M059J (cell line): ENCODE results near the gene OR2H2. TPM values are rescaled to one million over a fixed set of nuclear protein-coding genes. Genes with fewer than 3 reads are reported as not detected.
A peak's percentile ranks its signal among the peaks of the same experiment; 100 is the strongest.

ENCODE experiments used
- DNase-seq: peaks from one replicate; pipeline ENCODE4 v3.0.0-alpha.2; 2012; ENCODE audit warnings: low read depth
- total RNA-seq: library from RNA; depleted of rRNA; stranded (reverse); fragments of >200 nt; shearing (Covaris generic); gene quantifications from 2 replicates; pipeline ENCODE4 v1.2.3, GENCODE V29; 2014

OR2H2 gene
- total RNA-seq, 1 experiment from 2014 or later, result not detected

DNA sequence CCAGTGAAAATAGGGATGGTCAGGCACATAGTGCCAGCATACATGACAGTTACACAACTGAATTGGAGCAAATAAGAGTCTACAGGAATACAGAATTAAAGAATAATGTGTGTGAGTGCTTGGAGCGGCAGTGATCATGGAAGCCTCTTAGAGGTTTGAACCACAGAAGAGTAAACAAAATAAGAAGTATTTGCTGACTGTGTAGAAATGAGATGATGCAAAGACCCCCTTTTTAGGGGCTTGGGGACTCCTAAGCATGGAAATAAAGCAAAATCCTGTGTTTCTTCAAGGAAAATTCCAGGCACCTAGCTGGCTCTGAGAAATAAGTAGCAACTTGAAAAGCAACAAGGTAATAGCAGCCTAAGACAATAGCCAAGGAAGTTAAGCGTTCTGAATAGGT lies 6.8 kb downstream of the OR2H2 start:
- no peak for DNase-seq

DNA sequence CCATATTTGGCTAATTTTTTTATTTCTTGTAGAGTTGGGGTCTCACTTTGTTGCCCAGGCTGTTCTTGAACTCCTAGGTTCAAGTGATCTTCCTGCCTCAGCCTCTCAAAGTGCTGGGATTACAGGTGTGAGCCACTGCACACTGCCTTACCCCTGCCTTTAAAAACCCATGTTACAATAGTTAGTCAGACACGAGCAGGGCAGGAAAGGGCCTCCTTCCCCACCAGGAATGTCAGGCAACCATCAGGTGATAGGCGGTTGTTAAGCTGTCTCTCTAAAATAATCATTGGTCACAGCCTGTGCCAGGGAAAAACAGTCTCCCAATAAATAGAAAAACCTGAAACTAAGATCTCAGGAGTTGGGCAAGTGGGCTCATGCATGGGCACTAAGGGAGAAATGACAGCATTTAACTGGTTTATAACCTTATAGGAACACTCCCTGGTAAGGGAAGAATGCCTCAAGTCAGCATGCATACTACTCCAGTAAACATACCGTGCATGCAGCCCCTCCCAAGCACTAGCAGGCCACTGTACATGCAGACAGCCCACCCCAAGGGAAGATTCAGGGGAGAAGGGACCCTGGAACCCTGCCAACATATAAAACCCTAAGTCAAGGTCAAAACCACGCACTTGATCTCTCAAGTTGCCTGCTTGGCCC lies 8.4 kb downstream of the OR2H2 start:
- DNase-seq, result no peak

DNA sequence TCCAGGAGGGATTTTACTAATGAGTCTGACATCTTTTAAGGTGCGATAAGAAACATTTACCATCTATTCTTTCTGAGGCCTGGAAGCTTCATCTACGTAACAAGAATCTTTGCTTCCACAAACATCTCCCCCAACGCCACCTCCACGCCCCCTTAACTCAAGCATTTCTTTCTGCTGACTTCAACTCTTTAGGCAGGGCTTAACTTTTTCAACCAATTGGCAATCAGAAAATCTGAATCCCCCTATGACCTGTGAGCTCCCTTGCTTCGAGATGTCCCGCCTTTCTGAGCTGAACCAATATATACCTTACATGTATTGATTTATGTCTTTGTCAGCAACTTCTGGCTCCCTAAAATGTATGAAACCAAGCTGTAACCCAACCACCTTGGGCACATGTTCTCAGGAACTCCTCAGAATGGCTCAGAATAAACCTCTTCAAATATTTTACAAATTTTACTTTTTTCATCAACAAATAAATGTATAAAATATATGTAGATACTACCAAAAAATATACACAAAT lies 11.5 kb downstream of the OR2H2 start:
- no peak for DNase-seq

- no peak for DNase-seq
These were observed 12.3 kb downstream of the OR2H2 start for GRCh38 chr6:29597184-29597583.

- no peak for DNase-seq
These were observed 13.3 kb downstream of the OR2H2 start for GRCh38 chr6:29598172-29598747.

DNA sequence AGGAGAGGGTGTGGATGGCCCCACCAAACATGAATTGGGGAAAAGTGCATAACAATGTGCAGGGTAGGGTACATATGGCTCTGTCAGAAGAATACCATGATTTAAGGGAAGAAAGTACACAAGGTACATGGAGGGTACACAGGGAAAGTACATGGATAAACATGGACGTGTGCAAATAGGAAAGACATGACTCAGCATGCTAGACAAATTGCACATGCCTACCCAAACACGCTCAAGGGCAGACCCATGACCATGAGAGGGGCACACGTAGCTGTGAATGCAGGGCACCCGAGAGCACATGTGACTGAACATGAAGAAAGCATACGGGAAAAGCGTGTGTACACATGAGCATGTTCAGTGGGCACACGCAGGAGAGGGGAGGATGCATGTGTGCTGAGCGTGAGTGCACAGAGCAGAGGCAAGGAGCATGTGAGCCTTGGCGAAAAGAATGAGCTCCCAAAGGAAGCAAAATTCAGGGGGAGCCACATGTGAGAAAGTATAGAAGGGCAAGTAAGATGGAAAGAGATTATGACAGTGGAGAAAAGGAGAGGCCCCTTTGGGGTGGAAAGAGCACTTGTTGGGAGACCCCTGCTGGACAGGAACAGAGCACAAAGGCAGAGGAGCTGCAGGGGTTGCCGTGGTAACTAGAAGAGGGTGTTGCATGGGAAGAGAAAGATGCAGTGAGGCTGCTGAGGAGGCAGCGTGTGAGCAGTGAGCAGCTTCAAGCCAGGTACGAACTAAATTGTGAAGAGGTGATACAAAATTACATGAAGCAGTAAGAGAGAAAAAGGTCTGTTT lies 17.8 kb downstream of the OR2H2 start:
- peak; percentile 35 for DNase-seq

DNA sequence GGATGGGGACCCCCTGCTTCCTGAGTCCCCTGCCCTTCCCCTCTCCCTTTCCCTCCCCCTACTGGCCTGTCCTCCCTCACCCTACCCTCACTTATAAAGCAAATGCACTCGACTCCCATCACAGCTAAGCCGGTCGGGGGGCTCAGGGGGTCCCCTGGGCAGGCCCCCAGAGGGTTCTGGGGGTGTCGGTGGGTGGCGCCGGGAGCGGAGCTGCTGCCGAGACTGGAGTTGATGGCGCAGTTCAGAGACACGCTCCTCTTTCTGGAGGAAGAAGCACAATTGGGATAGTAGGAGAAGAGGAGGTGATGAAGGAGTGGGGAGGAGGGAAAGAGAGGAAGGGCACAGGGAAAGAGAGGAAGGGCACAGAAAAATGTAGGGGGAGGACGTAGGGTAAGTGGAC lies 18.5 kb downstream of the OR2H2 start:
- DNase-seq, result no peak

- peak; percentile 10 for DNase-seq
These were observed 19.0 kb downstream of the OR2H2 start for GRCh38 chr6:29603930-29604329.

- DNase-seq, result no peak
These were observed 23.2 kb downstream of the OR2H2 start for GRCh38 chr6:29608131-29608530.

- DNase-seq, result no peak
These were observed 25.6 kb downstream of the OR2H2 start for GRCh38 chr6:29610540-29610939.

DNA sequence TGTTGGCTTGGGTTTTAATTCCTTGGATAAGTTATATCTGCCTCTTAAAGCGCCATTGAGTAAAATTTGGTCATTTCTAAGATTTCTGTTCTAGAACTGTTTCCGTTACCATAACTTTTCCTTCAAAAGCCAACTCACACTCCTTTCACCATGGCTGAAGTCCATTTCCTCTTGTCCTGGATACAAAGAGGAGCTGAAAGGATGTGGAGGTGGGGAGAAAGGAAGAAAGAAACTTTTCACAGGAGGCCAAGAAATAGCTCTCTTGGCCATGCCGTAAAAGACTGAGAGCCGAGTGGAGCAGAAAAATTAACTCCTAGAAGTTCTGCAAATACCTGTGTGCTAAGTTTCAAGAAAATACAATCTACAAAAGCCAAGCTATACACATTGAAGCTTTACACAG lies 26.5 kb downstream of the OR2H2 start:
- DNase-seq, result no peak

DNA sequence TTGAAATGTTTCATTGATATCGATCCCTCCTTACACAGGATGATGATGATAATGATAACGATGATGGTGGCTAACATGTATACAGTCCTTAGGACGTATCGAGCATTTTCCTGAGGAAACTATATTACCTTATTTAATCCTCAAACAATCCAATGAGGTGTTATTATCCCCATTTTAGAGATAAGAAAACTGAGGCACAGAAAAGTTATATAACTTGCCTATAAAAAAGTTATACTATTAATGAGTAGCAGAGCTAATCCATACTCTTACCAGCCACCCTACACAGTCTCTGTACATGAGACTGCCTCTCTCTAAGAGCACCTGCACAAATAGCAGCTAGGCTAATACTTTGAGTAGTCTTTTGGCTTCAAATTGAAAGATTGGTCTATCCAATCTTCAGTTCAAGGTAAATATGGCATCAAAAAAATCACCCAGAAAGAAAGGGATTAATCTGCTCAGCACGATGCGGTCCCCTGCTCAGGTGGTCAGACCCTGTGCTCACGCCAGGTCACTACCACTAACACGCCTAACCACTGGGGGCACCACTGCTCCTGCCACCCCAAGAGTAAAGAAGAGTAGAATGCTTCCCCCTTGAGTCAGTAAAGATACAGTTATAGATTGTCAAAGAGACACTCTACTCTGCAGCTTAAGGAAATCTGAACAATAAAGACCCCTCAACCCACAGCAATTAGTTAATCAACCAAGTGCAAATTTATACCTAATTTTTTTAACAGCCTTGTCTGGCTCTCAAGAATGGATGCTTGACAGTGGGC lies 33.0 kb downstream of the OR2H2 start:
- no peak for DNase-seq

GRCh38 chr6:29619578-29620160 lies 34.7 kb downstream of the OR2H2 start:
- DNase-seq, result peak; percentile 20

DNA sequence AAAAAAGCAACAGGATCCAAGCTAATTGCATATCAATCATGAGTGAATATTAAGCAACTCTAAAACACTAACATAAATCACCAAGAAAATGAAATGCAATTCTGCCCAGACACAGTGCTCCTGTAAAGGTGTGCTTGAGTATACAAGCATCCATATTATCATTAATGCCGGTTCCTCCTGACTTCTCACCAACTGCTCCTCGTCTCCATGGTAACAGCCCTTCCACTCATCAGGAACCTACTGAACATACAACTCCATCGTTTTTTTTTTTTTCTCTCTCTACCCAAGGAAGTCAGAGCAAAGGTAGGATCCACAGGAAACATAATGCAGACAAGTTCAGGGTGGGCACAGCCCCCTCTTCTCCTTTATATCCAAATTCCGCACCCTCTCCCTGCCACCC lies 35.7 kb downstream of the OR2H2 start:
- DNase-seq, result no peak

DNA sequence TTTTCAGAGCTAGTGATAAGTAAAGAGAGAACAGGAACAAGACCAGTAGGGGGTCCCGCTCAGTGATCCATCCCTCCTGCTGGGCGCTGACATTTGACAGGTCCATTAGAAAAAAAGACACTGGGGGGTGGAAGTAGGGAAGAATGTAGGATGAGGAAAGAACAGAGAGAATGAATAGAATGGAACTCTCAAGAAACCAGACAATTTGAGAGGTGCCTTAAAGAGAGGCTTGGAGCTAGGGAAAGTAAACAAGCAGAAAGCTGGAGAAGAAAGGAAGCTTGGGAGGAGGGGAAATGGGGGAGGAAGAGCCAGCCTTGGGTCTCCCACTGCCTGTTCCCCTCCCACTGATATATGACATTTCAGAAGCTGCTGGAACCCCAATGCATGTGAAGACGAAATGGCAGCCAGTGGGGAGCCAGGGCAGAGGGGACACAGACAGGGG lies 39.6 kb downstream of the OR2H2 start:
- no peak for DNase-seq

DNA sequence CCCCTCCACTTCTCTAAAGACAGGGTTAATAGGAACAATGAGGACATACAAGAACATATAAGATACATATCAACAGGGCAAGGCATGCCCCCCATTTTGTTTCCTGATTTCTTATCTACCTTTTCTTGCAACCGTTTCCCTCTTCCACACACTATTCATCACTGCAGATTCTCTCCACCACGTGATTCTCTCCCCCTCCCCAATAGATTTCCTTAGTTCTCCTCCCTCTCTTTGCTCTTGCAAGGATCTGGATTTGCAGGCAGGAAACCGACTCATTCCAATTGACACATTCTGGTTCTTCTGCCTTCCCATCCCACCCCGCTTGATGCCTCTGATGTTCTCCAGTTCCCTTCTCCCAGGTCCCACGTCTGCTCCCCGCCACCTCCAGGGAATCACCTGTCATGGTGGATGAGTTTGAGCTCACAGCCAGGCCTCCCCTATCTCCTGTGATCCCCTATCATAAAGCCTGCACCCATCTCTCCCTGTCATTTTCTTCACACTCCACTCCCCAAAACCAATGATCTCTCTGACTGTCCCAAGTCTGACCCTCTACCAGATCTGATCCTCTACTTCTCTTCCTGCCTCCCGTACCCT lies 40.5 kb downstream of the OR2H2 start:
- no peak for DNase-seq

GRCh38 chr6:29626948-29627754 lies 42.2 kb downstream of the OR2H2 start:
- DNase-seq, result no peak

GRCh38 chr6:29627755-29628418 lies 43.0 kb downstream of the OR2H2 start:
- DNase-seq, result peak; percentile 79

GRCh38 chr6:29628419-29629281 lies 43.7 kb downstream of the OR2H2 start:
- DNase-seq, result peak; percentile 86
